HepG2 (cell line): ENCODE measurements around the gene RPH3AL. TPM values are rescaled to one million over a fixed set of nuclear protein-coding genes. Genes with fewer than 3 reads are reported as not detected.

ENCODE experiments used
- CSRNP1 ChIP-seq: sonication (generic); formaldehyde crosslinking; IDR thresholded peaks from 2 replicates; pipeline ENCODE4 v1.8.1; 2023; ENCODE audit warnings: mild to moderate bottlenecking, missing genetic modification reagents
- GATAD1 ChIP-seq: IDR thresholded peaks from 2 replicates; pipeline ENCODE4 v1.6.1; 2016; ENCODE audit warnings: missing genetic modification reagents, missing compliant biosample characterization
- GZF1 ChIP-seq: sonication (generic); formaldehyde crosslinking; IDR thresholded peaks from 2 replicates; pipeline ENCODE4 v1.5.1; 2020; ENCODE audit warnings: mild to moderate bottlenecking, missing genetic modification reagents
- HNF1A ChIP-seq, 2 experiments: sonication (generic) in 1 of 2; formaldehyde crosslinking in 1 of 2; IDR thresholded peaks; 2 replicates each; pipeline versions ENCODE4 v1.4.0 to v1.6.1; 2016 to 2020; ENCODE audit warnings: borderline replicate concordance in 1 of 2, low read depth in 1 of 2, mild to moderate bottlenecking in 1 of 2, missing genetic modification reagents in 1 of 2
- HNRNPK ChIP-seq: fragments of 200-400 bp; formaldehyde crosslinking; IDR thresholded peaks from 2 replicates; pipeline ENCODE4 v1.6.1; 2018; ENCODE audit warnings: low read length, low read depth, moderate library complexity, mild to moderate bottlenecking; ENCODE audit not compliant: poor library complexity, severe bottlenecking
- NAIF1 ChIP-seq: sonication (generic); formaldehyde crosslinking; IDR thresholded peaks from 2 replicates; pipeline ENCODE4 v1.5.0; 2020; ENCODE audit warnings: mild to moderate bottlenecking, missing genetic modification reagents, borderline replicate concordance
- PAXIP1 ChIP-seq: sonication (generic); formaldehyde crosslinking; conservative IDR thresholded peaks from 2 replicates; pipeline ENCODE4 v1.4.0; 2020; ENCODE audit warnings: mild to moderate bottlenecking, missing genetic modification reagents, moderate library complexity
- SALL2 ChIP-seq: sonication (generic); formaldehyde crosslinking; IDR thresholded peaks from 2 replicates; pipeline ENCODE4 v1.8.1; 2023; ENCODE audit warnings: mild to moderate bottlenecking, missing genetic modification reagents, inconsistent platforms
- XRCC5 ChIP-seq: fragments of 200-400 bp; formaldehyde crosslinking; optimal IDR thresholded peaks from 2 replicates; pipeline ENCODE3; 2017; ENCODE audit warnings: mild to moderate bottlenecking, low read length
- ZNF280B ChIP-seq: sonication (generic); formaldehyde crosslinking; IDR thresholded peaks from 2 replicates; pipeline ENCODE4 v1.5.0; 2020; ENCODE audit warnings: missing genetic modification reagents, mild to moderate bottlenecking, borderline replicate concordance
- ZNF674 ChIP-seq: sonication (generic); formaldehyde crosslinking; IDR thresholded peaks from 2 replicates; pipeline ENCODE4 v1.5.0; 2020; ENCODE audit warnings: low read depth, mild to moderate bottlenecking, missing genetic modification reagents
- ZNF883 ChIP-seq: sonication (generic); formaldehyde crosslinking; IDR thresholded peaks from 2 replicates; pipeline ENCODE4 v1.5.1; 2020; ENCODE audit warnings: mild to moderate bottlenecking, missing genetic modification reagents; ENCODE audit errors: not compliant biosample characterization
- polyA plus RNA-seq, 8 experiments: library from polyadenylated mRNA; depleted of rRNA in 3 of 8; stranded (reverse) in 7 of 8; unstranded in 1 of 8; fragments of >200 nt; fragmentation: Illumina TruSeq in 4 of 8; extraction: Trizol in 4 of 8; gene quantifications; 2 replicates each; pipeline versions ENCODE4 v1.2.1 to v1.2.3, GENCODE V29; 2011 to 2016; ENCODE audit warnings: low read depth in 4 of 8, missing spikeins in 1 of 8, mixed read lengths in 1 of 8; ENCODE audit not compliant: insufficient read depth in 1 of 8
- total RNA-seq, 5 experiments: library from RNA; depleted of rRNA; stranded (reverse); fragments of >200 nt; fragmentation: Illumina TruSeq; extraction: Trizol; gene quantifications; 2 replicates each; pipeline ENCODE4 v1.2.3, GENCODE V29; 2016; ENCODE audit warnings: low read depth in 1 of 5

The RPH3AL gene
- total and polyA plus RNA-seq, 2 of the 13 experiments (the other 11 are each of a cell fraction or from before 2014, with no cell fraction given), result 7.8 to 16.4 TPM

GRCh38 chr17:282000-282911 lies 70.4 kb downstream of the RPH3AL start (continued):
- no peak for TF ChIP-seq ZNF883 (CRISPR knock-in tag)
- no peak for TF ChIP-seq GZF1 (CRISPR knock-in tag)
- 0 out of 2 replicates have a peak, but pooled peaks have one; percentile 37 for TF ChIP-seq PAXIP1 (CRISPR knock-in tag)
- no peak for TF ChIP-seq XRCC5
- TF ChIP-seq NAIF1 (CRISPR knock-in tag), result no peak
- no peak for TF ChIP-seq HNRNPK
- TF ChIP-seq ZNF674 (CRISPR knock-in tag), result no peak
- no peak for TF ChIP-seq GATAD1 (CRISPR knock-in tag)
- no peak for TF ChIP-seq CSRNP1 (CRISPR knock-in tag)
- no peak for TF ChIP-seq SALL2
- TF ChIP-seq ZNF280B (CRISPR knock-in tag), result no peak
- TF ChIP-seq HNF1A (IDR thresholded peaks at IDR 0.05; ENCODE audit: low read depth), result no peak
- no peak for TF ChIP-seq HNF1A (CRISPR knock-in tag; IDR thresholded peaks at IDR 0.05; ENCODE audit: borderline replicate concordance)
